KMS-11 (cell line): ENCODE data around the gene SCFD1.

Experiments used
- H2AFZ ChIP-seq: fragments of 200-600 bp; sonication (generic); 2 replicates; pipeline ENCODE4 v1.6.1; 2016; ENCODE audit warnings: antibody characterized with exemption, mixed run types, low read depth
- H3K27ac ChIP-seq: fragments of 200-600 bp; sonication (generic); 2 replicates; pipeline ENCODE4 v1.6.1; 2016; ENCODE audit warnings: mild to moderate bottlenecking, mixed run types
- H3K27me3 ChIP-seq: fragments of 200-600 bp; sonication (generic); 2 replicates; pipeline ENCODE4 v1.6.1; 2017; ENCODE audit warnings: mild to moderate bottlenecking, low read depth, mixed run types, moderate library complexity; ENCODE audit not compliant: insufficient read depth
- H3K36me3 ChIP-seq: fragments of 200-600 bp; sonication (generic); 2 replicates; pipeline ENCODE4 v1.6.1; 2017; ENCODE audit warnings: mild to moderate bottlenecking, mixed run types; ENCODE audit not compliant: insufficient read depth
- H3K4me1 ChIP-seq: fragments of 200-600 bp; sonication (generic); 2 replicates; pipeline ENCODE4 v1.6.1; 2016; ENCODE audit warnings: mild to moderate bottlenecking, low read depth, mixed run types; ENCODE audit not compliant: poor library complexity, severe bottlenecking
- H3K4me2 ChIP-seq: fragments of 200-600 bp; sonication (generic); 2 replicates; pipeline ENCODE4 v1.7.0; 2016; ENCODE audit warnings: mild to moderate bottlenecking, mixed run types
- H3K4me3 ChIP-seq: fragments of 200-600 bp; sonication (generic); IDR thresholded peaks from 2 replicates; pipeline ENCODE4 v1.6.1; 2017; ENCODE audit warnings: low read depth, low read length, mixed read lengths; ENCODE audit not compliant: insufficient read depth
- H3K79me2 ChIP-seq: fragments of 200-600 bp; sonication (generic); 2 replicates; pipeline ENCODE4 v1.6.1; 2016; ENCODE audit warnings: low read depth, mixed run types; ENCODE audit not compliant: insufficient read depth
- H3K9ac ChIP-seq: fragments of 200-600 bp; sonication (generic); 2 replicates; pipeline ENCODE4 v1.6.1; 2016; ENCODE audit warnings: mild to moderate bottlenecking, mixed run types
- H4K20me1 ChIP-seq: fragments of 200-600 bp; sonication (generic); 2 replicates; pipeline ENCODE4 v1.6.1; 2016; ENCODE audit warnings: mild to moderate bottlenecking, mixed run types; ENCODE audit not compliant: insufficient read depth
- TF ChIP-seq, protein P1 (sequence below): fragments of 200-600 bp; sonication (generic); conservative IDR thresholded peaks from 2 replicates; pipeline ENCODE4 v1.6.1; 2017; ENCODE audit warnings: low read depth, mild to moderate bottlenecking, antibody characterized with exemption, low read length, moderate library complexity, mixed read lengths

The SCFD1 gene

DNA sequence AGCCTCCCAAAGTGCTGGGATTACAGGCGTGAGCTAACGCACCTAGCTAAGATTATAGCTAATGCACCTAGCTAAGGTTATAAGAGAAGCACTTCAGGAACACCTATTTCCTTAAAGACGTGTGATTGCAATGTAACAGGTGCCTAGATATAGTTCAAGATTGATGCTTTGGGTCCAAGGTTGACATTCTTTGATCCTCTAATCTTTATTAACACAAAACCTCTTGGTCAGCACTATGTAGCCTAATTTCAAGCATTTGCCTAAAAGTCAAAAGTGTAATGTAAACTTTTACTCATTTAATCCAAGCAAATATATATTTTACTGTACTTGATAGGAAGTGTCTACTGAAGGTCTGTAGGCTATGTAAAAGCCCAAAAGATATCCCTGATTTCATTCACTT lies 36.5 kb downstream of the SCFD1 start:
- H3K4me2 ChIP-seq: no peak overlapping the region
- H3K36me3 ChIP-seq: no peaks in the 10 kb centered on the region; the same call in 1 of the 2 replicates
- no peaks in the 10 kb centered on the region for H4K20me1 ChIP-seq
- no peaks in the 10 kb centered on the region for H3K4me1 ChIP-seq
- H3K27ac ChIP-seq: no peak overlapping the region
- H3K9ac ChIP-seq: no peak overlapping the region
- H2AFZ ChIP-seq: no peak overlapping the region
- TF ChIP-seq, protein P1, sequence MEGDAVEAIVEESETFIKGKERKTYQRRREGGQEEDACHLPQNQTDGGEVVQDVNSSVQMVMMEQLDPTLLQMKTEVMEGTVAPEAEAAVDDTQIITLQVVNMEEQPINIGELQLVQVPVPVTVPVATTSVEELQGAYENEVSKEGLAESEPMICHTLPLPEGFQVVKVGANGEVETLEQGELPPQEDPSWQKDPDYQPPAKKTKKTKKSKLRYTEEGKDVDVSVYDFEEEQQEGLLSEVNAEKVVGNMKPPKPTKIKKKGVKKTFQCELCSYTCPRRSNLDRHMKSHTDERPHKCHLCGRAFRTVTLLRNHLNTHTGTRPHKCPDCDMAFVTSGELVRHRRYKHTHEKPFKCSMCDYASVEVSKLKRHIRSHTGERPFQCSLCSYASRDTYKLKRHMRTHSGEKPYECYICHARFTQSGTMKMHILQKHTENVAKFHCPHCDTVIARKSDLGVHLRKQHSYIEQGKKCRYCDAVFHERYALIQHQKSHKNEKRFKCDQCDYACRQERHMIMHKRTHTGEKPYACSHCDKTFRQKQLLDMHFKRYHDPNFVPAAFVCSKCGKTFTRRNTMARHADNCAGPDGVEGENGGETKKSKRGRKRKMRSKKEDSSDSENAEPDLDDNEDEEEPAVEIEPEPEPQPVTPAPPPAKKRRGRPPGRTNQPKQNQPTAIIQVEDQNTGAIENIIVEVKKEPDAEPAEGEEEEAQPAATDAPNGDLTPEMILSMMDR: no peak
- H3K27me3 ChIP-seq: no peaks in the 10 kb centered on the region
- no peaks in the 10 kb centered on the region for H3K79me2 ChIP-seq
- H3K4me3 ChIP-seq: no peak overlapping the region

GRCh38 chr14:30669594-30669993 lies 47.5 kb downstream of the SCFD1 start:
- H3K27me3 ChIP-seq: no peaks in the 10 kb centered on the region
- H4K20me1 ChIP-seq: no peaks in the 10 kb centered on the region
- H3K9ac ChIP-seq: no peak overlapping the region
- no peaks in the 10 kb centered on the region for H3K79me2 ChIP-seq
- no peak overlapping the region for H3K4me2 ChIP-seq
- TF ChIP-seq, protein P1: no peak
- no peak overlapping the region for H3K27ac ChIP-seq
- no peak overlapping the region for H2AFZ ChIP-seq
- no peaks in the 10 kb centered on the region for H3K4me1 ChIP-seq
- no peaks in the 10 kb centered on the region for H3K36me3 ChIP-seq
- H3K4me3 ChIP-seq: no peak overlapping the region

DNA sequence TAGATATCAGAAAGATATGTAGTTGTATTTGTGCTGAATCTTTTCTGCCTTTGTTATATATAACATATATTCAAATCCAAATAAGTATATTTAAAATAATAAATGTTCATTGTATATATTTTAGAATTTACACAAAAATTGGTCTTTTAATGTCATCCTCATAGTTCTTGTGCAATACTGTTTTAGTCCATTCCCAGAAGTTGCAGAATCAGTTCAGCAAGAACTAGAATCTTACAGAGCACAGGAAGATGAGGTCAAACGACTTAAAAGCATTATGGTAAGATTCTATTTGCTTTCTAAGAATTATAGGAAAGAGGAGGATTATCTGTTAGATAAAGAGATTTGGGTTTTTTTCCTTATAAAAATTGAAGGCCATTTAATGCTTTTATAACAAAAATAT lies 51.0 kb downstream of the SCFD1 start:
- H3K4me3 ChIP-seq: no peak overlapping the region
- H3K79me2 ChIP-seq: no peaks in the 10 kb centered on the region
- H3K27ac ChIP-seq: no peak overlapping the region
- no peak overlapping the region for H2AFZ ChIP-seq
- no peaks in the 10 kb centered on the region for H4K20me1 ChIP-seq
- H3K36me3 ChIP-seq: no peaks in the 10 kb centered on the region
- H3K9ac ChIP-seq: no peak overlapping the region
- TF ChIP-seq, protein P1: no peak
- H3K27me3 ChIP-seq: no peaks in the 10 kb centered on the region
- peaks cover 19% of the 10 kb centered on the region for H3K4me1 ChIP-seq
- no peak overlapping the region for H3K4me2 ChIP-seq

- no peak overlapping the region for H3K27ac ChIP-seq
- peaks cover 19% of the 10 kb centered on the region for H3K4me1 ChIP-seq
- no peaks in the 10 kb centered on the region for H3K79me2 ChIP-seq
- TF ChIP-seq, protein P1: no peak
- no peak overlapping the region for H3K9ac ChIP-seq
- H3K4me2 ChIP-seq: no peak overlapping the region
- no peak overlapping the region for H2AFZ ChIP-seq
- H3K4me3 ChIP-seq: no peak overlapping the region
- H3K36me3 ChIP-seq: no peaks in the 10 kb centered on the region
- no peaks in the 10 kb centered on the region for H4K20me1 ChIP-seq
- H3K27me3 ChIP-seq: no peaks in the 10 kb centered on the region
Measured at GRCh38 chr14:30678926-30679431, 56.9 kb downstream of the SCFD1 start.
